Smooth muscle cell (in vitro differentiated cells): ENCODE measurements around the gene SLC45A1. TPM values are rescaled to one million over a fixed set of nuclear protein-coding genes. Genes with fewer than 3 reads are reported as not detected.

Source experiments
- DNase-seq: peaks from one replicate; lab custom pipeline; 2025; ENCODE audit not compliant: unreplicated experiment; lab: John Stamatoyannopoulos, UW
- H2AFZ ChIP-seq: fragments of 200-600 bp; sonication (generic); 2 replicates; pipeline ENCODE4 v1.6.0; 2016; ENCODE audit warnings: antibody characterized with exemption, low read depth, mild to moderate bottlenecking
- H3F3A ChIP-seq: fragments of 200-600 bp; sonication (generic); 2 replicates; pipeline ENCODE4 v1.6.0; 2017; ENCODE audit warnings: antibody characterized with exemption, low read depth
- H3K27ac ChIP-seq: fragments of 200-600 bp; sonication (generic); 2 replicates; pipeline ENCODE4 v1.5.1; 2016; ENCODE audit warnings: low read depth, mild to moderate bottlenecking
- H3K27me3 ChIP-seq: fragments of 200-600 bp; sonication (generic); 2 replicates; pipeline ENCODE4 v1.6.1; 2016; ENCODE audit warnings: low read depth, mild to moderate bottlenecking
- H3K36me3 ChIP-seq: fragments of 200-600 bp; sonication (generic); 2 replicates; pipeline ENCODE4 v1.5.1; 2016; ENCODE audit warnings: low read depth
- H3K4me1 ChIP-seq: fragments of 200-600 bp; sonication (generic); 2 replicates; pipeline ENCODE4 v1.5.1; 2016; ENCODE audit warnings: low read depth
- H3K4me2 ChIP-seq: fragments of 200-600 bp; sonication (generic); 2 replicates; pipeline ENCODE4 v1.6.0; 2016; ENCODE audit warnings: mild to moderate bottlenecking
- H3K4me3 ChIP-seq: fragments of 200-600 bp; sonication (generic); 2 replicates; pipeline ENCODE4 v1.5.1; 2016; ENCODE audit warnings: mild to moderate bottlenecking
- H3K79me2 ChIP-seq: fragments of 200-600 bp; sonication (generic); 2 replicates; pipeline ENCODE4 v1.6.0; 2016; ENCODE audit warnings: low read depth, mild to moderate bottlenecking
- H3K9ac ChIP-seq: fragments of 200-600 bp; sonication (generic); 2 replicates; pipeline ENCODE4 v1.6.0; 2016; ENCODE audit warnings: low read depth
- H3K9me3 ChIP-seq: fragments of 200-600 bp; sonication (generic); replicated peaks from 2 replicates; pipeline ENCODE4 v1.5.1; 2016; ENCODE audit warnings: low read depth
- H4K20me1 ChIP-seq: fragments of 200-600 bp; sonication (generic); 2 replicates; pipeline ENCODE4 v1.6.0; 2016; ENCODE audit warnings: low read depth
- CTCF ChIP-seq: fragments of 200-600 bp; sonication (generic); IDR thresholded peaks from 2 replicates; pipeline ENCODE4 v1.5.1; 2017; ENCODE audit warnings: borderline replicate concordance, mild to moderate bottlenecking, antibody characterized with exemption; ENCODE audit not compliant: insufficient read depth, poor library complexity, severe bottlenecking
- WGBS: methylation state at CpG from one replicate; pipeline ENCODE4 v1.1.7; 2016; ENCODE audit warnings: low lambda C conversion rate; 5-methylcytosine and 5-hydroxymethylcytosine counted together
- polyA plus RNA-seq: library from polyadenylated mRNA; unstranded; fragments of >200 nt; fragmentation: Nextera tagmentation; extraction: Ambion mirVana; gene quantifications from 2 replicates; pipeline ENCODE4 v1.2.1, GENCODE V29; 2016
- total RNA-seq: library from RNA; depleted of rRNA; stranded (reverse); fragments of >200 nt; gene quantifications from 2 replicates; pipeline ENCODE4 v1.2.3, GENCODE V29; 2014

SLC45A1 gene
- total and polyA plus RNA-seq, 2 experiments from 2014 or later, result 1.7 to 1.8 TPM

GRCh38 chr1:8307628-8308027 lies 10.3 kb upstream of the SLC45A1 start:
- no peaks in the 10 kb centered on the region for H3K79me2 ChIP-seq
- H3F3A ChIP-seq, result peaks cover 2% of the 10 kb centered on the region
- no peaks in the 10 kb centered on the region for H3K4me1 ChIP-seq
- no peaks in the 10 kb centered on the region for H4K20me1 ChIP-seq
- WGBS, result 95% methylated on average over 4 of the region's 4 CpGs
- no peaks in the 10 kb centered on the region for H3K27me3 ChIP-seq
- H3K9ac ChIP-seq, result no peak overlapping the region
- H3K9me3 ChIP-seq, result no peaks in the 10 kb centered on the region
- no peak overlapping the region for H3K4me2 ChIP-seq
- no peak for TF ChIP-seq CTCF
- no peak overlapping the region for H3K4me3 ChIP-seq
- H2AFZ ChIP-seq, result no peak overlapping the region
- no peaks in the 10 kb centered on the region for H3K36me3 ChIP-seq
- no peak overlapping the region for H3K27ac ChIP-seq
- DNase-seq, result no peak

- Histone ChIP-seq H3K4me2 (no peak overlapping the region), H3F3A (no peaks in the 10 kb centered on the region), H3K9ac (no peak overlapping the region), H3K36me3 (no peaks in the 10 kb centered on the region), H3K4me1 (peaks cover 11% of the 10 kb centered on the region), H3K27me3 (no peaks in the 10 kb centered on the region), H3K4me3 (no peak overlapping the region), H3K79me2 (no peaks in the 10 kb centered on the region), H3K9me3 (no peaks in the 10 kb centered on the region), H4K20me1 (no peaks in the 10 kb centered on the region), H2AFZ (no peak overlapping the region), H3K27ac (no peak overlapping the region)
- TF ChIP-seq CTCF, result no peak
- 87% methylated on average over 1 of the region's 1 CpG for WGBS
- DNase-seq, result no peak
These were observed 6.7 kb upstream of the SLC45A1 start for GRCh38 chr1:8311068-8311718.

- H3K27me3 ChIP-seq, result no peaks in the 10 kb centered on the region
- H3K79me2 ChIP-seq, result no peaks in the 10 kb centered on the region
- no peak for DNase-seq
- H3K36me3 ChIP-seq, result no peaks in the 10 kb centered on the region
- H3K4me1 ChIP-seq, result peaks cover 11% of the 10 kb centered on the region
- H3K9me3 ChIP-seq, result no peaks in the 10 kb centered on the region
- H3K9ac ChIP-seq, result no peak overlapping the region
- no peaks in the 10 kb centered on the region for H4K20me1 ChIP-seq
- TF ChIP-seq CTCF, result no peak
- no peak overlapping the region for H2AFZ ChIP-seq
- 94% methylated on average over 17 of the region's 17 CpGs for WGBS
- H3K27ac ChIP-seq, result no peak overlapping the region
- no peak overlapping the region for H3K4me2 ChIP-seq
- no peak overlapping the region for H3K4me3 ChIP-seq
- no peaks in the 10 kb centered on the region for H3F3A ChIP-seq
These were observed 5.4 kb upstream of the SLC45A1 start for GRCh38 chr1:8312235-8313218.
